CD8-positive, alpha-beta memory T cell (primary cell): ENCODE data around the gene PPFIBP1. TPM values are rescaled to one million over a fixed set of nuclear protein-coding genes. Genes with fewer than 3 reads are reported as not detected.
"Not testable (repeated sequence)": the region's sequence is repeated elsewhere in the genome, so short reads cannot be mapped to it uniquely, and the experiment has no call there.

Experiments
- CTCF ChIA-PET: fragments of 350-600 bp; sonication (Branson Sonifier 250); formaldehyde crosslinking; loops from one replicate; lab custom pipeline; 2021; ENCODE audit warnings: antibody characterized with exemption; lab: Charles Lee
- POLR2A ChIA-PET: fragments of 350-600 bp; sonication (Branson Sonifier 250); formaldehyde crosslinking; loops from one replicate; lab custom pipeline; 2021; ENCODE audit warnings: antibody characterized with exemption; lab: Charles Lee
- DNase-seq, 5 donors: peaks; one replicate each; pipeline versions ENCODE4 v3.0.0 to v3.0.0-alpha.2; 2020 to 2022; ENCODE audit warnings: mixed read lengths in 1 of 5
- H3K27ac ChIP-seq: one replicate; pipeline ENCODE4 v1.7.0; 2013; ENCODE audit warnings: low read depth, mild to moderate bottlenecking, low read length, moderate library complexity
- H3K27me3 ChIP-seq: 2 replicates; pipeline ENCODE4 v1.7.0; 2013; ENCODE audit warnings: low read length, mild to moderate bottlenecking; ENCODE audit not compliant: insufficient read depth, poor library complexity, severe bottlenecking
- H3K36me3 ChIP-seq: 2 replicates; pipeline ENCODE4 v1.7.0; 2013; ENCODE audit warnings: mild to moderate bottlenecking, low read length, moderate library complexity; ENCODE audit not compliant: insufficient read depth
- H3K4me1 ChIP-seq: 2 replicates; pipeline ENCODE4 v1.7.0; 2013; ENCODE audit warnings: mild to moderate bottlenecking, low read length, moderate library complexity; ENCODE audit not compliant: insufficient read depth
- H3K4me3 ChIP-seq: 2 replicates; pipeline ENCODE4 v1.7.0; 2013; ENCODE audit warnings: mild to moderate bottlenecking, low read length
- H3K9me3 ChIP-seq: 2 replicates; pipeline ENCODE4 v1.7.0; 2013; ENCODE audit warnings: mild to moderate bottlenecking, low read length
- H3K27ac Mint-ChIP-seq, 8 donors: one replicate each; pipeline ENCODE4 v1.8.0; 2020 to 2021; ENCODE audit warnings: mixed read lengths in 8 of 8, mild to moderate bottlenecking in 6 of 8, inconsistent platforms in 3 of 8, moderate library complexity in 3 of 8
- H3K27me3 Mint-ChIP-seq, 2 donors: one replicate each; pipeline ENCODE4 v1.8.0; 2020 to 2021; ENCODE audit warnings: mixed read lengths in 2 of 2, mild to moderate bottlenecking in 1 of 2, moderate library complexity in 1 of 2
- H3K36me3 Mint-ChIP-seq, 3 donors: one replicate each; pipeline ENCODE4 v1.8.0; 2020 to 2021; ENCODE audit warnings: mixed read lengths in 3 of 3, inconsistent platforms in 1 of 3, mild to moderate bottlenecking in 1 of 3
- H3K4me1 Mint-ChIP-seq, 3 donors: one replicate each; pipeline ENCODE4 v1.8.0; 2020 to 2021; ENCODE audit warnings: mixed read lengths in 3 of 3, inconsistent platforms in 1 of 3, mild to moderate bottlenecking in 1 of 3
- H3K4me3 Mint-ChIP-seq, 7 donors: one replicate each; pipeline ENCODE4 v1.8.0; 2020 to 2021; ENCODE audit warnings: mixed read lengths in 7 of 7, mild to moderate bottlenecking in 6 of 7, moderate library complexity in 4 of 7, inconsistent platforms in 2 of 7
- H3K9me3 Mint-ChIP-seq, 5 donors: one replicate each; pipeline ENCODE4 v1.8.0; 2020 to 2022; ENCODE audit warnings: mixed read lengths in 5 of 5, mild to moderate bottlenecking in 3 of 5, moderate library complexity in 2 of 5, inconsistent platforms in 1 of 5
- polyA plus RNA-seq: library from polyadenylated mRNA; unstranded; fragments of 300-500 nt; fragmentation: Illumina TruSeq; gene quantifications from one replicate; pipeline ENCODE4 v1.2.3, GENCODE V29; 2021
- total RNA-seq, 2 experiments: library from RNA; stranded (reverse); gene quantifications; one replicate each; pipeline ENCODE4 v1.2.3, GENCODE V29; 2021

PPFIBP1 gene
- total and polyA plus RNA-seq, 3 experiments from 2014 or later = 1.2 to 10.7 (median 6.2) TPM

- H3K27ac Mint-ChIP-seq = no peak overlapping the region
- H3K4me3 Mint-ChIP-seq = no peak overlapping the region
- Histone ChIP-seq H3K4me1 (no peaks in the 10 kb centered on the region), H3K27ac (no peak overlapping the region), H3K9me3 (no peaks in the 10 kb centered on the region), H3K27me3 (no peaks in the 10 kb centered on the region), H3K4me3 (no peak overlapping the region), H3K36me3 (no peaks in the 10 kb centered on the region)
- CTCF ChIA-PET = no interaction called here
- POLR2A ChIA-PET = no interaction called here
- peaks cover 0 to 1% (median 0%) of the 10 kb centered on the region in 3 donors for H3K36me3 Mint-ChIP-seq
- no peaks in the 10 kb centered on the region for H3K9me3 Mint-ChIP-seq
- peaks cover 0 to 2% (median 0%) of the 10 kb centered on the region in 3 donors for H3K4me1 Mint-ChIP-seq
- no peaks in the 10 kb centered on the region for H3K27me3 Mint-ChIP-seq
- no peak for DNase-seq
These were observed 107.9 kb downstream of the PPFIBP1 start for GRCh38 chr12:27631813-27632491.

GRCh38 chr12:27635349-27635972 lies 111.5 kb downstream of the PPFIBP1 start:
- Mint-ChIP-seq H3K27ac (no peak overlapping the region), H3K27me3 (peaks cover 2 to 3% of the 10 kb centered on the region in 2 donors), H3K9me3 (no peaks in the 10 kb centered on the region), H3K4me3 (no peak overlapping the region), H3K36me3 (peaks cover 0 to 1% (median 0%) of the 10 kb centered on the region in 3 donors), H3K4me1 (peaks cover 7 to 9% (median 8%) of the 10 kb centered on the region in 3 donors)
- DNase-seq = no peak
- ChIA-PET CTCF (interaction anchor here (0.7 kb wide), 1 partner anchor 79 kb away, joined by 3 read pairs; no protein-coding TSS in a partner anchor), POLR2A (no interaction called here)
- no peak overlapping the region for H3K27ac ChIP-seq
- no peaks in the 10 kb centered on the region for H3K27me3 ChIP-seq
- H3K36me3 ChIP-seq = no peaks in the 10 kb centered on the region
- H3K4me3 ChIP-seq = no peak overlapping the region
- H3K4me1 ChIP-seq = no peaks in the 10 kb centered on the region
- no peaks in the 10 kb centered on the region for H3K9me3 ChIP-seq

GRCh38 chr12:27636569-27636968 lies 112.6 kb downstream of the PPFIBP1 start:
- H3K4me1 ChIP-seq, H3K4me1 Mint-ChIP-seq, H3K4me3 Mint-ChIP-seq, H3K27me3 Mint-ChIP-seq, H3K9me3 Mint-ChIP-seq, H3K27me3 ChIP-seq, DNase-seq, CTCF ChIA-PET, H3K27ac ChIP-seq, H3K27ac Mint-ChIP-seq, H3K36me3 Mint-ChIP-seq, H3K9me3 ChIP-seq, POLR2A ChIA-PET, H3K36me3 ChIP-seq, H3K4me3 ChIP-seq: not testable (repeated sequence)

- no peak for DNase-seq
- ChIA-PET CTCF (no interaction called here), POLR2A (no interaction called here)
- no peaks in the 10 kb centered on the region for H3K36me3 ChIP-seq
- no peaks in the 10 kb centered on the region for H3K27me3 ChIP-seq
- no peak overlapping the region for H3K4me3 Mint-ChIP-seq
- H3K9me3 ChIP-seq = no peaks in the 10 kb centered on the region
- peaks cover 7 to 9% (median 8%) of the 10 kb centered on the region in 3 donors for H3K4me1 Mint-ChIP-seq
- H3K27ac Mint-ChIP-seq = peak overlapping the region in 1 of 8 donors; percentile 35
- H3K9me3 Mint-ChIP-seq = no peaks in the 10 kb centered on the region
- no peak overlapping the region for H3K27ac ChIP-seq
- H3K36me3 Mint-ChIP-seq = peaks cover 0 to 1% (median 0%) of the 10 kb centered on the region in 3 donors
- H3K4me1 ChIP-seq = no peaks in the 10 kb centered on the region
- no peak overlapping the region for H3K4me3 ChIP-seq
- H3K27me3 Mint-ChIP-seq = peaks cover 3% of the 10 kb centered on the region in 2 donors
These were observed 113.5 kb downstream of the PPFIBP1 start for GRCh38 chr12:27637524-27637923.

GRCh38 chr12:27639265-27639664 lies 115.3 kb downstream of the PPFIBP1 start:
- CTCF ChIA-PET = no interaction called here
- Histone ChIP-seq H3K27ac (no peak overlapping the region), H3K4me1 (no peaks in the 10 kb centered on the region), H3K4me3 (no peak overlapping the region), H3K36me3 (no peaks in the 10 kb centered on the region), H3K9me3 (no peaks in the 10 kb centered on the region), H3K27me3 (no peaks in the 10 kb centered on the region)
- Mint-ChIP-seq H3K4me3 (no peak overlapping the region), H3K36me3 (no peaks in the 10 kb centered on the region), H3K27ac (no peak overlapping the region), H3K4me1 (peaks cover 7 to 9% (median 8%) of the 10 kb centered on the region in 3 donors), H3K9me3 (no peaks in the 10 kb centered on the region), H3K27me3 (peaks cover 3% of the 10 kb centered on the region in 2 donors)
- POLR2A ChIA-PET = no interaction called here
- no peak for DNase-seq

DNA sequence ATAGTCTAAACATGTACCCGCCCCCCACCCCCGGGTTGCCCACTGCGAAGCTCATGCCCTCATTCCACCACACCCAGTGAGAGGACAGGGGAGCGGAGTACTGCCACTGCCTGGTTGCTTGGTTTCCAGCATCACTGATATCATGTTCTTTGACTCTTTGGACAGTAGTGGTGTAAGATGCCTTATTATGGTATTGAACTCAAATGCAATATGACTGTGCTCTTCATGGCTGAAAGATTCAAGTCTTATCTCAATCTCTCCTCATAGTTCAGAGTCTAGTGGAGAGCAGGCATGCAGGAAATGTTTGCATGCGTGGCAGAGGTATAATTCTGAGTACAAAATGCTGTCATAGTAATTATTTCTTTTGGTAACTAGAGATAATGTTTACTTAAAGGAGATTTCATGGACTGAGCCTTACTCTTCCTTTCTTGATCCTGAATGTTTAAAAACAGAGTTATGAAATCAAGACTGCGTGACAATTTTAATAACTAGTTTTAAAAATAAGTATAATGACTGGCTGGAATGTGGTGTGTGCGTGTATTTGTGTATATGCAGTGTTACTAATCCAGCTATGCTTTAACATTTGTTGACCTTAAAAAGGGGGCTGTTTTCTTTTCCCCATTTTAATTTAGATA lies 116.7 kb downstream of the PPFIBP1 start:
- H3K27me3 ChIP-seq, CTCF ChIA-PET, H3K9me3 ChIP-seq, H3K4me3 Mint-ChIP-seq, H3K9me3 Mint-ChIP-seq, H3K27me3 Mint-ChIP-seq, H3K27ac Mint-ChIP-seq, POLR2A ChIA-PET, H3K4me1 ChIP-seq, H3K4me1 Mint-ChIP-seq, H3K36me3 ChIP-seq, H3K4me3 ChIP-seq, H3K36me3 Mint-ChIP-seq, DNase-seq, H3K27ac ChIP-seq: not testable (repeated sequence)

- H3K4me3 Mint-ChIP-seq, H3K9me3 Mint-ChIP-seq, POLR2A ChIA-PET, H3K27ac ChIP-seq, H3K27me3 ChIP-seq, H3K27ac Mint-ChIP-seq, CTCF ChIA-PET, H3K36me3 Mint-ChIP-seq, DNase-seq, H3K27me3 Mint-ChIP-seq, H3K9me3 ChIP-seq, H3K4me1 Mint-ChIP-seq, H3K4me1 ChIP-seq, H3K4me3 ChIP-seq, H3K36me3 ChIP-seq: not testable (repeated sequence)
These were observed 118.4 kb downstream of the PPFIBP1 start for GRCh38 chr12:27642361-27642760.

DNA sequence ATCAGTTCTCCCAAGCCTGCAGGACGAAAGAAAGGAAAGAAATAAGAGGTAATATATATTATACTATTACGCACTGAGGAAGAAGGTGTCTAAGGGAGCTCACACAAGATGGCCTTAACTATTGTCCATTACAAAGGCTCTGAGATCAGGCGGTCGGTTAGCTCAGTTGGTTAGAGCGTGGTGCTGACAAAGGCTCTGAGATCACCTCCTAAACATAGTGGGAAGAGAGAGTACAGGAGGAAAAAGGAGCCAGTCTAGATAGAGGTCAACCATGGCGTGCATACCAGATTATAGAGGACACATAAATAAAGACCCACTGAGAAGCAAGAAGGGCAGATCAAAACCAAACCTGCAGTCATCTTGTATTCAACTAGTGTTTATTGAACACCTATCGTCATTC lies 118.9 kb downstream of the PPFIBP1 start:
- CTCF ChIA-PET, H3K27ac Mint-ChIP-seq, H3K4me3 ChIP-seq, H3K4me1 Mint-ChIP-seq, H3K27me3 Mint-ChIP-seq, H3K27me3 ChIP-seq, H3K36me3 Mint-ChIP-seq, H3K4me1 ChIP-seq, DNase-seq, H3K9me3 Mint-ChIP-seq, POLR2A ChIA-PET, H3K36me3 ChIP-seq, H3K9me3 ChIP-seq, H3K27ac ChIP-seq, H3K4me3 Mint-ChIP-seq: not testable (repeated sequence)
